Right lobe of liver (tissue), 4 donors: Measurements from ENCODE around the gene TIMP1.

Experiments used
- POLR2A ChIP-seq: fragments of 450-650 bp; IDR thresholded peaks from one replicate; pipeline ENCODE4 v1.6.1; 2017; ENCODE audit warnings: antibody characterized with exemption, mild to moderate bottlenecking
- TF ChIP-seq, protein P1 (sequence below), 4 donors: fragments of 200-600 bp in 3 of 4; fragments of 450-650 bp in 1 of 4; IDR thresholded peaks; one replicate each; pipeline versions ENCODE4 v1.5.1 to v1.8.0; 2016 to 2022; ENCODE audit warnings: antibody characterized with exemption in 4 of 4, mild to moderate bottlenecking in 2 of 4
- donor health status: DM: no; HTN: no; CAD: no.
- donor health status: DM: no; HTN: no; CAD: no.
- donor health status: DM: no; HTN: yes; CAD: no.

DNA sequence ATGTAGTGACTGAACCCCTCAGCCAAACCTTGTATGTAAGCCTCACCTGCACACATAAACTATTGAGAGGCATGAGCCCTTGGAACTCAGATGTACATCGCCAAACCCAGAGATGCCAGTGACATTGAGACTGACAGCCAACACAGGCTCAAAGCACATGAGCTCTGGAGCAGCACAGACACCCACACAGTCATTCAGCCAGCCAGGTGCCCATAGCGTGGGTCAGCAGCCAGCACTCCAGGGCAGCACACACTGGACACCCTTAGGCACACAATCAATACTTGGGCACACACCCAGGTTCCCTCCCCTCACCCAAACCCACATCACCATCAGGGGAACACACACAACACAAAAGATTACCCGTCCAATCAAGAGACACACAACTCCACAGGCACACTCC is 4.3 kb upstream of the TIMP1 start:
- TF ChIP-seq, protein P1, sequence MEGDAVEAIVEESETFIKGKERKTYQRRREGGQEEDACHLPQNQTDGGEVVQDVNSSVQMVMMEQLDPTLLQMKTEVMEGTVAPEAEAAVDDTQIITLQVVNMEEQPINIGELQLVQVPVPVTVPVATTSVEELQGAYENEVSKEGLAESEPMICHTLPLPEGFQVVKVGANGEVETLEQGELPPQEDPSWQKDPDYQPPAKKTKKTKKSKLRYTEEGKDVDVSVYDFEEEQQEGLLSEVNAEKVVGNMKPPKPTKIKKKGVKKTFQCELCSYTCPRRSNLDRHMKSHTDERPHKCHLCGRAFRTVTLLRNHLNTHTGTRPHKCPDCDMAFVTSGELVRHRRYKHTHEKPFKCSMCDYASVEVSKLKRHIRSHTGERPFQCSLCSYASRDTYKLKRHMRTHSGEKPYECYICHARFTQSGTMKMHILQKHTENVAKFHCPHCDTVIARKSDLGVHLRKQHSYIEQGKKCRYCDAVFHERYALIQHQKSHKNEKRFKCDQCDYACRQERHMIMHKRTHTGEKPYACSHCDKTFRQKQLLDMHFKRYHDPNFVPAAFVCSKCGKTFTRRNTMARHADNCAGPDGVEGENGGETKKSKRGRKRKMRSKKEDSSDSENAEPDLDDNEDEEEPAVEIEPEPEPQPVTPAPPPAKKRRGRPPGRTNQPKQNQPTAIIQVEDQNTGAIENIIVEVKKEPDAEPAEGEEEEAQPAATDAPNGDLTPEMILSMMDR (IDR thresholded peaks at IDR 0.05) = no peak
- no peak for TF ChIP-seq POLR2A
